NCI-H526 treated with DMSO at 0.1 percent for 48 hours (cell line): ENCODE measurements around the gene CCDC141.
"Not testable (repeated sequence)": the region's sequence is repeated elsewhere in the genome, so short reads cannot be mapped to it uniquely, and the experiment has no call there.

Source experiments
- DNase-seq: peaks from one replicate; lab custom pipeline; 2025; lab: John Stamatoyannopoulos, UW

Gene CCDC141

DNA sequence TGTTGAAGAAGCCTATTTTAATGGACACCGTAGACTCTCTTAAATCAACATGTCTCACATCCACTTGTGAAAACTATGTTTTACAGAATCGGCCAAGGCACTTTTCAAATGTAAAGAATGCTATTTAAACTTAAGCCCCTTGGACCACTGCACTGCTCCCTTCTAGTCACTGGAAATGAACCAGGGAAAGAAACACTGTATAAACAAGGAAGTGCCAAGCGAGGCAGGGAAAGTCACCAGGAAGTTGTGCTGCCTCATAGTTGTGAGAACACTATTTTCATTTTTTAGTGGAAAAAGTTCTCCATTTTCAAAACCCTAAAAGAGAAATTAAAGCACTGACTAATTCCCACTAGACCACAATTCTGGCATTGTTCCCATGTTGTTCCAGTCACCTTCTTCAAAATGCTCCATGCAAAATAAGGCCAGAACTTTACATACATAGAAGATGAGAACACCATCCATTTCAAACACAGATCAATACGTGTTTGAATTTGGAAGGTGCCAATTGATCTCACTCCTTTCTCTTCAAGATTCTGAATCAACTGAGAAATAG lies 13.5 kb downstream of the CCDC141 start:
- DNase-seq, result no peak

DNA sequence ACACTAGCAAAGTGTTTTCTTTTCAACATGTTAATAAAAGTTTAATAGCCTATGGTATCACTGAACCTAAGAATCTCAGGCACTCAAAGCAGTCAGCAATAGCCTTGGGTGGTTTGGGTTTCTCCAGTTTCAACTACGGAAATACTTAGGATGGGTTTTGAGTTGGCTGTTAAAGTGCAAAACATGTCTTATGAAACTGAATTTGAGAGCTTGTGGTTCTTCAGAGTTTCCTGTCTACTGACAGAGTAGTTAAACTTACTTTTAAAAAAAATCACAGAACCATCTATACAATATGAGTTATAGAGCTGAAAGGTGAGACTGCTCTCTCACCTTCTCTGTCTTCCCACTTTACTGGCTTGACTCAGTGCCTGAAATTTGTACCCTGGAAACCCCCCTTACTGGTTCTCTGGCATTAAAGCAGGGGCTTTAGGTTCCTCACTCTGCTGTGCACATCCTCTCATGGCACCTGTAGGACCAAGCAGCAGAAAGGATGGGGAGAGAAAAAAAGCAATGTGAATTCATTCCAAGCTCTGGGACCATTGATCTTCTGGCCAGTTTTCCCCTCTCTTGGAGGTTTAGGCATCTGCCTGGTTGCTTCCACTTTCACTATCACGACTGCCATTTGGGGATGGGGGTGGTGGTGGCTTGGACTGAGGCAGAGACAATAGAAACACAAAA lies 18.1 kb downstream of the CCDC141 start:
- no peak for DNase-seq

DNA sequence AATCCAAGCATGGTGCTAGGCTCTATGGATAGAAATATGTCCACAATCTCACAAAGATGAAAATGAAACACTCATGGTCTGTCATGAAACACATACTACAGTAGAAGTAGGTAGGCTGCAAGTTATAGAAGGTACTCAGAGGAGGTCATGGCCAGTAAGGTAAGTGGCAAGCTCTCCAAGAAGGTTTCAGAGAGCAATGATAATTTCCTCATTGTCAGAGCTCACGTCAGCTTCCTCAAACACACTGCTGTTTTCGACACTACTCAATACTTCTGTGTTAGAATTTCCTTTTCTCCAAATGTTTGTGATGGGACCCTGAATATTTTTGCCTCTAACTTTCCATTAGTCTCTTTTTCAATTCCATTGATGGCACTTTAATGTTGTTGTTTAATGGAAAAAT lies 25.5 kb downstream of the CCDC141 start:
- no peak for DNase-seq

DNA sequence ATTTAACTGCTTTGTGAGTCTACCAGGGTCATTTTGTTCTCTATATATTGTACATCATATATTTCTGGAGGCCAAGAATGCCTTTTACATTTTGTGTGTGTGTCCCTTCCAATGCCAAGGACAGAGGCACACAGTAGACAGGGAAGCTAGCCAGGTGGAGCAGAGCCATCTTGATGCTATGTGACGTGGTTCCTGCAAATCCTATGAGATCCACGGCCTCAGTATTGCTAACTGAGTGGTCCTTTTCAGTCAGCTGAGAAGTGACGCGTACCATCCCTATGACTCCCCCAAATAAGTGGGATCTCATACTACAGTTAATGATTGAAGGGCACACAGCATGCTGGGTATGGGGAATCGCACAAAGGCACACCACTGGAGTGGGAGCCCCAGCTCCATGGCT lies 27.3 kb downstream of the CCDC141 start:
- DNase-seq, result no peak

DNA sequence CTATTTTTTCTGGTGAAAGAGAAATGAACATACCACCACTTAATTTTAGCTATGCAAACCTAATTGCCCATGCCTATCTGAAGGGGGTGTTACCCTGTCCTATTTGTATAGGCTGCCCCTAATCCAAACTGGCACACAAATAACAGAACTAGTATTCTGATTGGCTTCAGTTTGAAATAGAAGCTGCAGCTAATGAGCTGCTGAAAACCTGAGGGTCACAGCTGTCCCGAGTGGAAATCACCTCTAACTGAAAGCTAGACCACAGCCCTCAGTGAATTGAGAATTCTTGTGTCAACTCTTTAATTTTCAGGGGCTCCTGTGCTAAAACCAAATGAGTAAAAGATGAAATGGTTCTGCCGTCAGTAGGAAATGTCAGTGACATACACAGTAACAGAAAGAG lies 28.7 kb downstream of the CCDC141 start:
- no peak for DNase-seq

DNA sequence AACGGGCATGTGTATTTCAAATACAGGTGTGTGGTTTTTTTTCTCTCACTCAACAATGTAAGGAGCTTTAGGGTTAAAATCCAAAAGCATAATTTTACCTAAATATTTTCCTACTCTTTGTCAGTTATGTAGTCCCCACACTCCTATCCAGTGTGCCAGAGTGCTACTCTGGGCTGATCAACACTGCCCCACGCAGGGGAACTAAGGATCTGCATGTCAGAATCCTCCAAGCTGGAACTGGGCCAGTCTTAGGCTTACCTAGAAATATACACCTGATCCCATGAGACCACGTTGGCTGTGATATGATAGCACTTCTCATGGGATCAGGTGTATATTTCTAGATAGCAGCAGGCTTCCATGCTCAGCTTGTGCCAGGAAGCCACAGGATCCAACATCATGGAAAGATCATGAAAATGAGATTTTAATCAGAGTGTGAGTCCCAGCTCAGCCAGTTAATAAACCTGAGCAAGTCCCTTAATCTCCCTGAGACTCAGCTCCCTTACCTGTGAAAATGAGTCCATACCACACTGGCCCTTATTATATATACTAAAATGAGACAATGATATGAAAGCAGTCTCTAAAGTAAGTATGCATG lies 29.7 kb downstream of the CCDC141 start:
- peak; percentile 47 for DNase-seq

DNA sequence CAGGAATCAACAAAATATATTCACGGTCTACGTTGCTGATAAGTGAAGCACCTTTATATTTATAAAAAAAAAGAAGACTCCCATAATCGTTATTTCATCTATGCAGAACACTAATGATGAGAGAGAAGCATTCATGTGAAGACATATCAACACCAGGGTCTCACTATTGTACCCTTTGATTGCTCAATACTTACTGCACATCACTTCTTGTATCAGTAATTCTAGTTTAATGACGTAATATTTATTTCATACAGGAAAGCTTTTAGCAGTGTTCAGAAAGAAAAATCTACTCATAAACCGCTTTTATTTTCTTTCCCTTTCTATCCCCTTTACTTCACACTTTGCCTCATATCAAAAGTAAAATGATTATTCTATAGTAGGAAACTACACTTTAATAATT lies 30.7 kb downstream of the CCDC141 start:
- DNase-seq, result no peak

DNA sequence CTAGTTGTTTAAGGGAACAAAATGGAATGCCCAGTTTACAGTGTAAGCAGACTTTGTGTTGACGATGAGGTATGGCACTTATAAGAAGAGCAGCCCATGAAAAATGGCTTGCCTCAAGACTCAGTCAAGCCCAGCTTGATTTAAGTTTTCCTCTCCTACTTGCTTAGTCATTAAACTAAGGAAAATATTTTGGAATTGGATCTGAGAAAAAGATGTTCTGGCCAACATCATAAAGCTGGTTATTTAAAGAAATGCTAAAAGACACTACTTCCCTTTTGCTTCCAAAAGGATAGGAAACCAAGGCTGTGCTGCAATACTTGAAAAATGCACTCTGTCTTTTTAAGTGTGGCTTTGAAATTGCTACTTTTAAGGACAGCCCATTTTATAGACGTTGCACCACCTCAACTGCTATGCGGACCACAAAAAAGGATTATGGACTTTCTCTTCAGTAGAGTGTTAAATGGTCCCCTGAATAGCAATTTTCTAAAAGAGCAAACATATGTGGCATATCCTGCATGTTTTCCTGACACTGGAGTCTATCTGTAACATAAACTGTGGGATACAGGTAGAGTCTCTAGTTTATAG lies 32.1 kb downstream of the CCDC141 start:
- no peak for DNase-seq

DNA sequence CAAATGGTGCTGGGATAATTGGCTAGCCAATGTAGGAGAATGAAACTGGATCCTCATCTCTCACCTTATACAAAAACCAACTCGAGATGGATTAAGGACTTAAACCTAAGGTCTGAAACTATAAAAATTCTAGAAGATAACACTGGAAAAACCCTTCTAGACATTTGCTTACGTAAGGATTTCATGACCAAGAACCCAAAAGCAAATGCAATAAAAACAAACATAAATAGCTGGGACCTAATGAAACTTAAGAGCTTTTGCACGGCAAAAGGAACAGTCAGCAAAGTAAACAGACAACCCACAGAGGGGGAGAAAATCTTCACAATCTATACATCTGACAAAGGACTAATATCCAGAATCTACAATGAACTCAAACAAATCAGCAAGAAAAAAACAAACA lies 35.7 kb downstream of the CCDC141 start:
- not testable (repeated sequence) for DNase-seq

DNA sequence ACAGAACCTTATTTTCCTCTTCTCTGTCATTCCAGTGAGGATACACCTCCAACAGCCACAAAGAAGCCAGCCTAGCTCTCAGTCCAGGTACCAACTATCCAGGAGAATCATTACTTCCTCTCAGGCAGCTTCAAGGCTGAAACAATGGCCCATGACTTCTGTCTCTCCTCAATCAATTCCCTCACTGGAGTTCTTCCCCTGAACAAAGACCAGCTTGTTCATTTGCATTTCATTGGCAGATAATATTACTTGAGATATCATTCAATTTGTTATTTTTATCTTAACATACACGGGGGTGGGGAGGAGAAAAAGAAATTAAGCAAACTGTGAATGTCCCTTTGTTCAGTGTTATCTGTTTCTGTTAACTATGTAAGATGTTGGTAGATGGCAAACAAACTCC lies 44.0 kb downstream of the CCDC141 start:
- no peak for DNase-seq

DNA sequence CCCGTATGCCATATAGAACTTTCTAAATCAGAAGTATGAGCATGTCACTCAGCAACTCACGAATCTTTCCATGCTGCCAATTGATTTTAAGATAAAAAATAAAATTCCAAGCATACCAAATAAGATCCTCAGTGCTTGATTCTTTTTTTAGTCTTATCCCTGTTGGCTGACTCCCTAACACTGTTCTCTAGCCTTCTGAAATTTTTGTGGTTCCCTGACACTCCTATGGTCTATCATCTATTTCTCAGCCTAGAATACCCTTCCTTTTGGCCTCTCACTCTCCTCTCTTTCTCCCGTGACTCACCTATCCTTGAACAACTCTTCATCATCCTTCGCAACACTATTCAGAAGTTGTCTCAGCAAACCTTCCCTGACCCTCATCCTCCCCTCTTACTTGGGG lies 50.5 kb downstream of the CCDC141 start:
- no peak for DNase-seq

DNA sequence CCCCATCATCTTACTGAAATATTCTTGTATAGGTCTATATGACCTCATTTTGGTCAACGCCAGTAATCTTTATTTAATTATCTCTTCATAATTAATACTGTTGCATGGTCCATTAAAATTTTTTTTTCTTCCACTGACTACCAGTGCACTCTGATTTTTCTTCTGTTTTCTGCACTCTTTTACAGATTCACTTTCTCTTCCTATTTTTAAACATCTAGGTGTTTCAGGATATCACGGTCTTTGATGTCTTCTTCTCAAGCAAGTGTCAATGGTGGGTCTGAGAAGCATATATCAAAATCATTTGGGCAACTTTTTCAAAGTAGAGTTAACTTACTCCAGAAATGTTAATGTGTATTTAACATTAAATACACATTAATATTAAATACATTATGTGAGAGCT lies 51.4 kb downstream of the CCDC141 start:
- no peak for DNase-seq

DNA sequence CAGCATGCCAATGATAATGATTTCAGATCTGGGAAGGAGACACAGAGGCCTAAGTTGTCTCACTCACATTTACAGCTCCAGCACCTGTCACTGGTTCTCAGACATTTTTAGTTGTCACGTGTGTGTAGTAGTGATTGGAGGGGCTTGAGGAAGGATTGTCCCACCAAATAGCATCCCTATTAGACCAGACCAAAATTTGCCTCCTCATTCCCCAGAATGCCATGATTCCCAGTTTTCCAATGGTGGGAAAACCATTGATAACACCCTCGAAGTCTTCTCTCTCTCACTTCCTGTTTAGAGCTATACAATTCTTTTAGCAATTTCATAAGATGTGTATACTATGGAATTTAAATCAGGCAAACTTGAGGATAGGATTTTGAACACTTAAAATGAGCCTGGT lies 52.5 kb downstream of the CCDC141 start:
- DNase-seq, result no peak

DNA sequence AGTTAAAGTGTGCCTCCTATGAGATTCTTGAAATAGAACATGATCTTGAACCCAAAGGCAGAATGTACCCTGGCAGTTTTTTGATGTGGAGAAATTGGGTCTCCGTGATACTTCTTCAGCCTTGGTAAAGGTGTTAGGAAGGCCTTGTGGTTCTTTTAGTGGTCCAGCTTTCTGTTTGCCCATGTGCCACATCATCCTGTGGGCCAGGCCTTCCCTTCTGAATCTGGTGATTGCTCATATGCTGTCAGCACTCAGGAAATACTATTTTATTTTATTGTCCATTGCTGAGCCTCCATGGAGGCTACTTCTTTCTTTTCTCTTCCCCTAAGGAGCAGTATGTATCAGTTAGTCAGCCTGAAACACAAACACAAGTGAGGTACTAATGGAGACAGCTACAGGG lies 52.9 kb downstream of the CCDC141 start:
- no peak for DNase-seq

DNA sequence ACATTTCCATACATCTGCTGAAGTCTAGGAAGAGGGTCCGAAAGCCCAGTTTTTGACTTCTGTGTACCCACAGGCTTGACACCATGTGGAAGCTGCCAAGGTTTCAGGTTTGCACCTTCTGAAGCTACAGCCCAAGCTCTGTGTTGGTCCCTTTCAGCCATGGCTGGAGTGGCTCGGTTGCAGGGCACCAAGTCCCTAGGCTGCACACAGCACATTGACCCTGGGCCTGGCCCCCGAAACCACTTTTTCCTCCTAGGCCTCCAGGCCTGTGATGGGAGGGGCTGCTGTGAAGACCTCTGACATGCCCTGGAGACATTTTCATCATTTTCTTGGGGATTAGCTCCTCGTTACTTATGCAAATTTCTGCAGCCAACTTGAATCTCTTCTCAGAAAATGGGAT lies 55.7 kb downstream of the CCDC141 start:
- no peak for DNase-seq

DNA sequence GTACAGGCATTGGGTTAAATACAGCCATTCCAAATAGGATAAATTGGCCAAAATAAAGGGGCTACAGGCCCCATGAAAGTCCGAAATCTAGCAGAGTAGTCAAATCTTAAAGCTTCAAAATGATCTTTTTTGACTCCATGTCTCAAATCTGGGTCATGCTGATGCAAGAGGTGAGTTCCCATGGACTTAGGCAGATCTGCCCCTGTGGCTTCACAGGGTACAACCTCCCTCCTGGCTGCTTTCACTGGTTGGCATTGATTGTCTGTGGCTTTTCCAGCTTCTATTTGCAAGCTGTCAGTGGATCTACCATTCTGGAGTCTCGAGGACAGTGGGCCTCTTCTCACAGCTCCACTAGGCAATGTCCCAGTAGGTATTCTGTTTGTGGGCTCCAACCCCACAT lies 56.1 kb downstream of the CCDC141 start:
- no peak for DNase-seq

DNA sequence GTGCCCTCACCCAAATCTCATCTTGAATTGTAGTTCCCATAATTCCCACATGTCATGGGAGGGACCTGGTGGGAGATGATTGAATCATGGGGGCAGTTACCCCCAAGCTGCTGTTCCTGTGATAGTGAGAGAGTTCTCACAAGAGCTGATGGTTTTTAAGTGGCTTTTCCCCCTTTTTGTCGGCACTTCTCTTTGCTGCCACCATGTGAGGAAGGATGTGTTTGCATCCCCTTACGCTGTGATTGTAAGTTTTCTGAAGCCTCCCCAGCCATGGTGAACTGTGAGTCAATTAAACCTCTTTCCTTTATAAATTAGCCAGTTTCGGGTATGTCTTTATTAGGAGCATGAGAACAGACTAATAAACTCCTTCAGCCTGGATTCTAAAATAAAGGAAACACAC lies 57.2 kb downstream of the CCDC141 start:
- not testable (repeated sequence) for DNase-seq

DNA sequence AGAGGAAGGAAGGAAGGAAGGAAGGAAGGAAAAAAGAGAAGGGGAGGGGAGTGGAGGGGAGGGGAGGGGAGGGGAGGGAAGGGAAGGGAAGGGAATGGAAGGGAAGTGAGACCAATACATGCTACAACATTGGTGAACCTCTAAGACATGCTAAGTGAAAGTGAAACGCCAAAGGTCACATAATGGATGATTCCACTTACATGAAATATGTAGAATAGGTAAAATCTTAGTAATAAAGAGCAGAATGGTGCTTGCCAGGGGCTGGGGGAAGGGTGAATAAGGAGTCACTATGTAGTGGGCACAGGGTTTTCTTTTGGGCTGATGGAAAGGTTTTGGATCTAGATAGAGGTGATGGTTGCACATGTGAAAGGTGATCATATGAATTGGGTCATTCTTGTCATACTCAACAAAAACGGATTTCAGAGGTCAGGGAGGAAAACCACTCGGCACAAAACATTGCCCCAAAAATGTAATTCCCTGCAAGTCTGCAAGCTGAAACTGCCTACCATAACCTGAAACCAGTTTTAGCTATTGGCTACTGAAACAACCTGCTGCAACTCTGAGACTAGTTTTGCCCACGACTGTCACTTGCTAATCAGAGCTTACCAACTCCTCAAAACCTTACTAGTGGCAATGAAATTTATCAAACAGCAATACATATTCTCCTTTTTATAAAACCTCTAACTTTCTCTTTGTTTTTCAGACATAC lies 59.2 kb downstream of the CCDC141 start:
- no peak for DNase-seq

DNA sequence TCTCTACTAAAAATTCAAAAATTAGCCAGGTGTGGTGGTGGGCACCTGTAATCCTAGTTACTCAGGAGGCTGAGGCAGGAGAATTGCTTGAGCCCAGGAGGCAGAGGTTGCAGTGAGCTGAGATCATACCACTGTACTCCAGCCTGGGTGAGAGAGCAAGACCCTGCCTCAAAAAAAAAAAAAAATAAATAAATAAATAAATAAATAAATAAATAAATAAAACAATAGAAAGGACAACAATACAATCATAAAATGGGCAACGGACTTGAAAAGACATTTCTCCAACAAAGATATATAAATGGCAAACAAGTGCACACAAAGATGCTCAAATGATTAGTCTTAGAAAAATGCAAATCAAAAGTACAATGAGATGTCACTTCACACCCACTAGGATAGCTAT lies 60.5 kb downstream of the CCDC141 start:
- DNase-seq, result not testable (repeated sequence)

DNA sequence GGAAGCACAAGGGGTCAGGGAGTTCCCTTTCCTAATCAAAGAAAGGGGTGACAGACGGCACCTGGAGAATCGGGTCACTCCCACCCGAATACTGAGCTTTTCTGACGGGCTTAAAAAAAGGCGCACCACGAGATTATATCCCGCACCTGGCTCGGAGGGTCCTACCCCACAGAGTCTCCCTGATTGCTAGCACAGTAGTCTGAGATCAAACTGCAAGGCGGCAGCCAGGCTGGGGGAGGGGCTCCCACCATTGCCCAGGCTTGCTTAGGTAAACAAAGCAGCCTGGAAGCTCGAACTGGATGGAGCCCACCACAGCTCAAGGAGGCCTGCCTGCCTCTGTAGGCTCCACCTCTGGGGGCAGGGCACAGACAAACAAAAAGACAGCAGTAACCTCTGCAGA lies 67.3 kb downstream of the CCDC141 start:
- not testable (repeated sequence) for DNase-seq

DNA sequence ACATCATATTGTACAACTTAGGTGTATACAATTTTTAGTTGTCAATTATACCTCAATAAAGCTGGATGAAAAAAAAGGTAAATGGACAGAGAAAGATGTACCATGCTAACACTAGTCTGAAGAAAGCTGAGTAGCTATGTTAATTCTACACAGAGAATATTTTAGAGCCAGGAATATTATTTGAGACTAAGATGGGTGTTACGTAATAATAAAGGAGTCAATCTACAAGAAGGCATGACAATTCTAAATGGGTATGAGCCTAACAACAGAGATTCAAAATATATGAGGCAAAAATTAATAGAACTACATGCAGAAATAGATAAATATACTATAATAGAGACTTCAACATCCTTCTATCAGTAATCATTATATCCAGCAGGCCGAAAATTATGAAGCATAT lies 69.1 kb downstream of the CCDC141 start:
- no peak for DNase-seq

DNA sequence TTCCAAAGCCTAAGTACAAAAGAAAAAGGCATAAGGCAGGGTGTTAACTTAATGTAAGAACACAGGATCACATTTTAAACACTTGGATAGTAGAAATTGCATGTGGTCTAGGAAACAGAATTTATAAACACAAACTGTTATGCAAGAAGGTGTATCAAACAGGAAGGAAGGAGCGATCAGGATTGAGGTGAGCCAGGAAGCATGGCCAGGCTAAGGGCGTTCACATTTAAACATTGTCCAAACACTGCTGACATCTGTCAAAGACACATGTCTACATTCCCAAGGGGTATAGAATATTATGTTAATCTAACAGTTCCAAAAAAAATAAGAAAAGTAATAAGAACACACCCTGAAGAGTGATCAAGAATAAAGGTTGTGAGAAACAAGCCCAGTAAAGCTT lies 71.3 kb downstream of the CCDC141 start:
- DNase-seq, result no peak

DNA sequence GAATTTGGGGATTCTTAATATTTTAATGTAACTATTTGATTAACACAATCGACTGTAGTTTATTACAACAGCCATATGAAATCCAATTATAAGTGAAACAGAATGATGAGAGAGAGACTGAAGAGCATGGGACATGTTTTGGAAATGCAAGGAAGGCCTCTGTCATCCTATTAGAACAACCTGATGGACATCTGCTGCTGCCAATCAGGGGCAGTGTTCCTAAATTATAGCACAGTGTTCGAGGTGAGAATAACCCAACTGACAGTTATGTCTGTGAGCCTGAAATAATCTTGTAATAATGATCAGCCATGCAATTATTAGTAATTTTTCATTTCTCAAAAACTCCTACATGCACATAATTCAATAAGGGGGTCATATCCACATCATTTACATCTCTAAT lies 73.6 kb downstream of the CCDC141 start:
- DNase-seq, result no peak
